ENCODE results near the gene RPS4Y2.

RPS4Y2 gene

DNA sequence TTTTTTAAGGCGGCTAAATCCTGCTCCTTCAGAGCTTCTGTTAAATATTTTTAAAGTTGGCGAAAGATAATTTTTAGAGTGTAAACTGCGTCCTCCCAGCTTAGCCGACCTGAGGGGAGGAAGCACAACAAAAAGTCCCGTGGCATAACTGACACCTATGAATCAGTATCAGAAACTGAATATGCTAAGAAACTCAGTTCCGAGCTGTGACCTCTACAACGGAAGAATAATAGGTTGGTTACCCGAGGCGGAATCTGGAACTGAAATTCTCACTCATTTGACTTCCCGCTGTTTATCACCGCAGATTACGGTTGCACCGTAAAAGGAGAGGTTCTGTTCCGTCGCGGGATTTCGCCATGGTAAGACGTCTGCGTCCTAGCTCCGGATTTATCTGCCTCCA lies at the start of gene RPS4Y2:
Gene RPS4Y2, plus strand, starts transcription at position 301 of the 400 bp plus-strand sequence. Its CDS starts 56 bp downstream, at position 357.
- Histone ChIP-seq H3K27me3 (ENCODE audit: low read depth, low read length) (no peaks in the 10 kb centered on the region), H3K36me3 (ENCODE audit: control insufficient read depth in 1 of 2, insufficient read depth in 2 of 2, low read length in 2 of 2) (no peaks in the 10 kb centered on the region), H3K9me3 (ENCODE audit: control insufficient read depth in 1 of 2, low read length in 2 of 2) (no peaks in the 10 kb centered on the region), H3K4me3 (ENCODE audit: low read depth in 1 of 2, low read length in 2 of 2) (no peak within 1 kb of the TSS), H3K27ac (ENCODE audit: low read length) (no peak within 1 kb of the TSS), H3K4me1 (ENCODE audit: control insufficient read depth in 1 of 2, insufficient read depth in 2 of 2, low read length in 2 of 2) (no peaks in the 10 kb centered on the region)

DNA sequence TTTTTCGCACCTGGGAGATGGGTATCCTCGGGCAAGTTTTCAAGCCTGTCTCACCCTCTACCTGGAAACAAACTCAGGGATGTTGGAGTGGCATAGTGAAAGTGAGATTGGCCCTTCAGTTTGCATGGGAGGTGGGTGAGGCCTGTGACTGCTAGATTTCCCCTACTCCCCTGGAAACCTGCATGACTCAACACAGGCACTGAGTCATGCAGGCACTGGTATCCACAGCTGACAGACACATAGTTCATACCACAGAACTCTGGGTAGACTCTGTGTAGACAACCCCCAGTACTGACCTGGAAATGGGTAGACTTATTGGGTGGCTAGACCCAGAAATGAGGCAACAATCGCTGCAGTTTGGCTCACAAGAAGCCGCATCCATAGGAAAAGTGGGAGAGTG lies 41.5 kb upstream of the RPS4Y2 start:
- H3K4me1 ChIP-seq (ENCODE audit: control insufficient read depth in 1 of 2, insufficient read depth in 2 of 2, low read length in 2 of 2) = no peaks in the 10 kb centered on the region
- no peak overlapping the region for H3K27ac ChIP-seq (ENCODE audit: low read length)
- H3K9me3 ChIP-seq (ENCODE audit: control insufficient read depth in 1 of 2, low read length in 2 of 2) = no peaks in the 10 kb centered on the region

DNA sequence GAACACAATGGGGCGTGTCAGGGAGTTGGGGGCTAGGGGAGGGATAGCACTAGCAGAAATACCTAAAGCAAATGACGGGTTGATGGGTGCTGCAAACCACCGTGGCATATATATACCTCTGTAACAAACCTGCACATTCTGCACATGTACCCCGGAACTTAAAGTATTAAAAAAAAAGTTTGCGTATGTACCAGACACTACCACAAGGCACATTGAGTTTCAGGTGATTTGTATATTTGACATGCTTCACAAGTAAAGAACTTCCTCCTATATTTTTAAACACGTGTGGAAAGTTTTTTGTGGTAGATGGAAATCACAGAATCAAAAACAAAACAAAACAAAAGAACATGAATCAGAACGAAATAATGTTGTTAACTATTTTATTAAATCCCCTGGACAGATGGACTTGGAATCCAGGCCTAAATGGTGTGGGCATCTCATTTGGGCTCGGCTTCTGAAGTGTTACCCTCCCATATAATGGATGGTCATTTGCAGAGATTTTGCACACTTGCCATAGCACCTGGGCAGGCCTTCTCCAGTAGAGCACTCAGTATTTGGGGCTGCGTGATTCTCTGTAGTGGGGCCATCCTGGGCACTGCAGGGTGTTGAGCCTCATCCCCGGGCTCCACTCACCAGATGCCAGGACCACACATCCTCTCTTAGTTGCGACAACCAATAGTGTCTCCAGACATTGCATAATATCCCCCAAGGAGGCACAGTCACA lies 29.6 kb upstream of the RPS4Y2 start:
- Histone ChIP-seq H3K27ac (ENCODE audit: low read length) (no peak overlapping the region), H3K4me3 (ENCODE audit: low read depth in 1 of 2, low read length in 2 of 2) (no peak overlapping the region), H3K36me3 (ENCODE audit: control insufficient read depth in 1 of 2, insufficient read depth in 2 of 2, low read length in 2 of 2) (no peaks in the 10 kb centered on the region), H3K4me1 (ENCODE audit: control insufficient read depth in 1 of 2, insufficient read depth in 2 of 2, low read length in 2 of 2) (no peaks in the 10 kb centered on the region), H3K27me3 (ENCODE audit: low read depth, low read length) (no peaks in the 10 kb centered on the region), H3K9me3 (ENCODE audit: control insufficient read depth in 1 of 2, low read length in 2 of 2) (no peaks in the 10 kb centered on the region)

More for the DNA sequence above, 41.5 kb upstream of the RPS4Y2 start:
- H3K4me3 ChIP-seq (ENCODE audit: low read depth in 1 of 2, low read length in 2 of 2) = no peak overlapping the region
- no peaks in the 10 kb centered on the region for H3K27me3 ChIP-seq (ENCODE audit: low read depth, low read length)
- H3K36me3 ChIP-seq (ENCODE audit: control insufficient read depth in 1 of 2, insufficient read depth in 2 of 2, low read length in 2 of 2) = no peaks in the 10 kb centered on the region

DNA sequence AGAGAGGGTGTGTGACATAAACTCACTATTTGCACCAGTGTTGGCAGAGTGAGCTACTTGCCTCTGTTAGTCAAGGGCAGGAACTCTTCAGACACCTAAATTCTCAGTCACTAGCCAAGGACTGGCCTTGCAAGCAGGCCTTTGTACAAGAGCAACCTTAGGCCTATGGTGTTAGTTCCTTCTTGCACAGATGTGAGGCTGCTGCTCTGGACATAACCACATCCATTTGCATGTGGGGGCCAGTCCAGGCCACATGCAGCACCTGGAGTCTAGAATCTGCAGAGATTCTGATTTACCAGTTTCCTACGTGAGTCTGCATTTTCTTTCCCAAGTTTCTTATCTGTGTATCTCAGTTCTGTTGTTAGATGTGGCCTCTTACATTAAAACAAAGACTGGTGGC lies 20.7 kb upstream of the RPS4Y2 start:
- Histone ChIP-seq H3K4me3 (ENCODE audit: low read depth in 1 of 2, low read length in 2 of 2) (no peak overlapping the region), H3K9me3 (ENCODE audit: control insufficient read depth in 1 of 2, low read length in 2 of 2) (no peaks in the 10 kb centered on the region), H3K27me3 (ENCODE audit: low read depth, low read length) (no peaks in the 10 kb centered on the region), H3K36me3 (ENCODE audit: control insufficient read depth in 1 of 2, insufficient read depth in 2 of 2, low read length in 2 of 2) (no peaks in the 10 kb centered on the region), H3K27ac (ENCODE audit: low read length) (no peak overlapping the region), H3K4me1 (ENCODE audit: control insufficient read depth in 1 of 2, insufficient read depth in 2 of 2, low read length in 2 of 2) (no peaks in the 10 kb centered on the region)

DNA sequence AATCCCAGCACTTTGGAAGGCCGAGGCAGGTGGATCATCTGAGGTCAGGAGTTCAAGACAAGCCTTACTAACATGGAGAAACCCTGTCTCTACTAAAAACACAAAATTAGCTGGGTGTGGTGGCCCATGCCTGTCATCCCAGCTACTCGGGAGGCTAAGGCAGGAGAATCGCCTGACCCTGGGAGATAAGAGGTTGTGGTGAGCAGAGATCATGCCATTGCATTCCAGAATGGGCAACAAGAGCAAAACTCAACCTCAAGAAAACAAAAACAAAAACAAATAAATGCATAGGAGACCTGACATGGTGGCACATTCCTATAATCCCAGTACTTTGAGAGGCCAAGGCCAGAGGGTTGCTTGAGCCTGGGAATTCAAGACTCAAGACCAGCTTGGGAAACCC lies 16.1 kb upstream of the RPS4Y2 start:
- Histone ChIP-seq H3K27me3 (ENCODE audit: low read depth, low read length) (no peaks in the 10 kb centered on the region), H3K4me1 (ENCODE audit: control insufficient read depth in 1 of 2, insufficient read depth in 2 of 2, low read length in 2 of 2) (no peaks in the 10 kb centered on the region), H3K9me3 (ENCODE audit: control insufficient read depth in 1 of 2, low read length in 2 of 2) (no peaks in the 10 kb centered on the region), H3K36me3 (ENCODE audit: control insufficient read depth in 1 of 2, insufficient read depth in 2 of 2, low read length in 2 of 2) (no peaks in the 10 kb centered on the region), H3K27ac (ENCODE audit: low read length) (no peak overlapping the region), H3K4me3 (ENCODE audit: low read depth in 1 of 2, low read length in 2 of 2) (no peak overlapping the region)

DNA sequence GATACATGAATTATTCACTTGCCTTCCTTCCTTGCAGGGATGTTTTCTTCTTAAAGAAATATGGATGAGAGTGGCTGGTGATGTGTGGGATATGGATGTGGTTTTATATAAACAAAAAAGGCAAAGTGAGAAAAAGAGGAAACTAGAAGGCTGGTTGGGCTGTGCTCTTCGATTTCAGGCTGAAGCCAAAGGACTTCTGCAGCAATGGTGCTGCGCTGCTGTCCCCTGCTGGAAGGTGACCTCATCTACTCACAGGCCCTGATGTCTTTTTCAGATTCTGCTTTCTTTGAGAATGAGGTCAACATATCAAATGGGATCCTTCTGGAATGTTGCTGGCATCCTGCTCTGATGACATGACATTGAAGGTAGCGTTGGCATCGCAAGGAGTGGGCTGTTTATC lies 15.3 kb upstream of the RPS4Y2 start:
- Histone ChIP-seq H3K27me3 (ENCODE audit: low read depth, low read length) (no peaks in the 10 kb centered on the region), H3K4me3 (ENCODE audit: low read depth in 1 of 2, low read length in 2 of 2) (no peak overlapping the region), H3K9me3 (ENCODE audit: control insufficient read depth in 1 of 2, low read length in 2 of 2) (no peaks in the 10 kb centered on the region), H3K4me1 (ENCODE audit: control insufficient read depth in 1 of 2, insufficient read depth in 2 of 2, low read length in 2 of 2) (no peaks in the 10 kb centered on the region), H3K27ac (ENCODE audit: low read length) (no peak overlapping the region), H3K36me3 (ENCODE audit: control insufficient read depth in 1 of 2, insufficient read depth in 2 of 2, low read length in 2 of 2) (no peaks in the 10 kb centered on the region)

DNA sequence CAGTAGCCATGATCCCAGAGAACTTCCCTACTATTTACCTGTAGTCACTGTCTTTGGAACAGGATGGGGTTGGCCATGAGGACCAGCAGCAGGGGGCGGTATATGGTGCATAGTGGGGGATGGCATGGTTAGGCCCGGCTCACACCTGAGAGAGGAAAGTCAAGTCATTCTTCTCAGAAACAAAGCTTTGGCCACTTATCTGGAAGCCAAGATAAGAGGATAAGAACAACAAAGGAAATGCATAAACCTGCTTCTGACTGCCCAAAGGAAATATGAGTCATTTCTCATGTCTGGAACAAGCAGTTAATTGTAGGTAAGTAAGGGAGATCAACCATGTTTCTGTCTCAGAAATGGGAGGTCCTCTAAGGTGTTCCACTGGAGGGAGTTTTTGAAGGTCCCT lies 10.8 kb upstream of the RPS4Y2 start:
- Histone ChIP-seq H3K36me3 (ENCODE audit: control insufficient read depth in 1 of 2, insufficient read depth in 2 of 2, low read length in 2 of 2) (no peaks in the 10 kb centered on the region), H3K4me3 (ENCODE audit: low read depth in 1 of 2, low read length in 2 of 2) (no peak overlapping the region), H3K4me1 (ENCODE audit: control insufficient read depth in 1 of 2, insufficient read depth in 2 of 2, low read length in 2 of 2) (no peaks in the 10 kb centered on the region), H3K27me3 (ENCODE audit: low read depth, low read length) (no peaks in the 10 kb centered on the region), H3K27ac (ENCODE audit: low read length) (no peak overlapping the region), H3K9me3 (ENCODE audit: control insufficient read depth in 1 of 2, low read length in 2 of 2) (no peaks in the 10 kb centered on the region)

DNA sequence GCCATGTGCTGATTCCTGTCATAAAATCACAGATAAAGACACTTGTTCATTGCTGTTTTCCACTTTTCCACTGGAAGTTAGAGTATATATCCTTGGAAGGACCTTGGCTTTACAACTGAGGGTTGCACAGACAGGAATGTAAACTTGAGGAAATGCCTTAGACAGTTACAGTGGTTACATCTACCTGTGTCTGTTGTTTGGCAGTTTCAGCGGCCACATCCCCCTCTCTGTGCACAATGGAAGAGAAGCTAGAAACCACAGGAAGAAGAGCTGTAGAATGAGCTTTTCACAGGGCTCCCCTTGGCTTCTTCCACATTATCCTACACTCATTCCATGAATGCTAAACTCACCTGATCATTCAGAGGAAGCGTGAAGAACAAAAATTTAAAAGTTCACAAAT lies 9.0 kb upstream of the RPS4Y2 start:
- Histone ChIP-seq H3K36me3 (ENCODE audit: control insufficient read depth in 1 of 2, insufficient read depth in 2 of 2, low read length in 2 of 2) (no peaks in the 10 kb centered on the region), H3K27me3 (ENCODE audit: low read depth, low read length) (no peaks in the 10 kb centered on the region), H3K4me1 (ENCODE audit: control insufficient read depth in 1 of 2, insufficient read depth in 2 of 2, low read length in 2 of 2) (no peaks in the 10 kb centered on the region), H3K9me3 (ENCODE audit: control insufficient read depth in 1 of 2, low read length in 2 of 2) (no peaks in the 10 kb centered on the region), H3K27ac (ENCODE audit: low read length) (no peak overlapping the region), H3K4me3 (ENCODE audit: low read depth in 1 of 2, low read length in 2 of 2) (no peak overlapping the region)

DNA sequence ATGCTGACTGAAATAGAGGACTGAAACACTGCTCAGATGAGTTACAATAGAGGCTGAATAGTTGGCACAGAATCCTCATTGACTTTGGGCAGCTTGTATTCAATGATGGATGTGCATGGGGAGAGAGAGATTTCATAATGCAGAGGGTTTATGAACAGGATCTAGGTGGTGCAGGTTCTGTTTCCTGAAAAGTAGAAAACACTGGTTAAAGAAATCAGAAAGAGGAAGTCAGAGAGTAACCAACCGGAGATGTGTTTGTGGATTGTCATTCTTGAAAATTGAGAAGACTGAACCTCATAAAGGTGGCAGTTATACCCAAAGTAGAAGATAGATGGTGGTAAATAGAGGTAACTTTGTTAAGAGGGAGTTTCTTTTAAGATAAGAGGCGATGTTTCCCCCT lies 8.0 kb downstream of the RPS4Y2 start:
- Histone ChIP-seq H3K9me3 (ENCODE audit: control insufficient read depth in 1 of 2, low read length in 2 of 2) (no peaks in the 10 kb centered on the region), H3K27me3 (ENCODE audit: low read depth, low read length) (no peaks in the 10 kb centered on the region), H3K4me3 (ENCODE audit: low read depth in 1 of 2, low read length in 2 of 2) (no peak overlapping the region), H3K36me3 (ENCODE audit: control insufficient read depth in 1 of 2, insufficient read depth in 2 of 2, low read length in 2 of 2) (no peaks in the 10 kb centered on the region), H3K4me1 (ENCODE audit: control insufficient read depth in 1 of 2, insufficient read depth in 2 of 2, low read length in 2 of 2) (no peaks in the 10 kb centered on the region), H3K27ac (ENCODE audit: low read length) (no peak overlapping the region)

DNA sequence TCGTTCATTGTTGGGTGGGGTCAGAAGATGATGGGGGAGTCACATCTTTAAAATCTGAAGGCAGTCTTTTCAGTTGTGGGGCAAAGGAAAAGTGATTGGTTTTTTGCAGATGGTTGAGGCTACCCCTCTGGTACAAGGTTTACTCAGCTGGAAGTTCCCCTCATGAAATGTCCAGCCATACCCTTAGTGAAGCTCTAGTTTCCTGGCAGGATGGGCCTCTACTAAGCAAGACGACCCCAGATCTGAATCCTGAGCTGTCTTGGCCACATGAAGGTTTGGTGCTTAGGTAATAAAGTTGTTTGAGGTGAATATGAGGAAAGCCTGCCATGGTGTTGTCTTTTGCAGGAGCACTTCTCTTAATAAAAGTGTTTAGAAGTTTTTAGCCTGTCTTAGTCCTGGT lies 9.2 kb downstream of the RPS4Y2 start:
- H3K36me3 ChIP-seq (ENCODE audit: control insufficient read depth in 1 of 2, insufficient read depth in 2 of 2, low read length in 2 of 2) = no peaks in the 10 kb centered on the region
- H3K4me3 ChIP-seq (ENCODE audit: low read depth in 1 of 2, low read length in 2 of 2) = no peak overlapping the region
- H3K9me3 ChIP-seq (ENCODE audit: control insufficient read depth in 1 of 2, low read length in 2 of 2) = no peaks in the 10 kb centered on the region
- H3K27ac ChIP-seq (ENCODE audit: low read length) = no peak overlapping the region
- no peaks in the 10 kb centered on the region for H3K27me3 ChIP-seq (ENCODE audit: low read depth, low read length)
- H3K4me1 ChIP-seq (ENCODE audit: control insufficient read depth in 1 of 2, insufficient read depth in 2 of 2, low read length in 2 of 2) = no peaks in the 10 kb centered on the region

DNA sequence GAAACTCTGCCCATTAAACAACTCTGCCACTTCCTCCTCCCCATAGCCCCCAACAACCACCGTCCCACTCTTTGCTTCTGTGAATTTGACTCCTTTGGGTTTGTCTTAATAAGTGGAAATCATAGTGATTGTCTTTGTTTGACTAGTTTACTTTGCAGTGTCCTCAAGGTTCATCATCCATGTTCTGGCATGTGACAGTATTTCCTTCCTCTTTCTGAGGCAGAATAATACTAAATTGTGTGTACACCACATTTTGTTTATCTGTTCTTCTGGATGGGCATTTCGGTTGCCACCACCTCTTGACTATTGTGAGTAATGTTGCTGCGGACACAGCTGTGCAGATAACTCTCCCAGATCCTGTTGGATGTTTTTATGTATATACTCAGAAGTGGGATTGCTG lies 14.8 kb downstream of the RPS4Y2 start:
- Histone ChIP-seq H3K27me3 (ENCODE audit: low read depth, low read length) (no peaks in the 10 kb centered on the region), H3K9me3 (ENCODE audit: control insufficient read depth in 1 of 2, low read length in 2 of 2) (no peaks in the 10 kb centered on the region), H3K4me3 (ENCODE audit: low read depth in 1 of 2, low read length in 2 of 2) (no peak overlapping the region), H3K36me3 (ENCODE audit: control insufficient read depth in 1 of 2, insufficient read depth in 2 of 2, low read length in 2 of 2) (no peaks in the 10 kb centered on the region), H3K27ac (ENCODE audit: low read length) (no peak overlapping the region), H3K4me1 (ENCODE audit: control insufficient read depth in 1 of 2, insufficient read depth in 2 of 2, low read length in 2 of 2) (no peaks in the 10 kb centered on the region)

DNA sequence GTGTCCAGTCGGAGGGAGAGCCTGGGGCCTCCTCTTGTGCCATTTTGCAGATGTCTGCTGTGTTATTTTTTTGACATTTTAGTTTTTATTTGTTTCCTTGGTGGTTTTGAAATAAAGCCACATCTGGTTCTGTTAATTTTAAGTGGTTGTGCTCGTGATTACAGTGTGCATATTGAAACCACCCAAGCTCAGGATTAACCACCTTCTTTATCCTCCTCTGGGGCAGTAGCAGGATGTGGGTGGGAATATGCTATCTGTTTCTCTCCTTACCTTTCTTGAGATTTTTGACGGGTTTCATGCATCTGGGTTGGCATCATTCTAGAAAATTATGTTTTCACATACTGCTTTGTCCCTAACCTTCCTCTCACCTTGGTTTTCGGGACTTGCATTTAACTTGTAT lies 20.2 kb downstream of the RPS4Y2 start:
- Histone ChIP-seq H3K36me3 (ENCODE audit: control insufficient read depth in 1 of 2, insufficient read depth in 2 of 2, low read length in 2 of 2) (no peaks in the 10 kb centered on the region), H3K9me3 (ENCODE audit: control insufficient read depth in 1 of 2, low read length in 2 of 2) (no peaks in the 10 kb centered on the region), H3K27me3 (ENCODE audit: low read depth, low read length) (no peaks in the 10 kb centered on the region), H3K27ac (ENCODE audit: low read length) (no peak overlapping the region), H3K4me1 (ENCODE audit: control insufficient read depth in 1 of 2, insufficient read depth in 2 of 2, low read length in 2 of 2) (no peaks in the 10 kb centered on the region), H3K4me3 (ENCODE audit: low read depth in 1 of 2, low read length in 2 of 2) (no peak overlapping the region)
